H1 (cell line): Measurements from ENCODE around the gene FBXW8. TPM values are rescaled to one million over a fixed set of nuclear protein-coding genes. Genes with fewer than 3 reads are reported as not detected.

Experiments
- CTCF ChIA-PET: fragments of 300-600 bp; sonication (Branson Sonifier 250); formaldehyde crosslinking; loops from one replicate; lab custom pipeline; 2021; ENCODE audit not compliant: partially characterized antibody; lab: Charles Lee
- POLR2A ChIA-PET: fragments of 300-600 bp; sonication (Branson Sonifier 250); formaldehyde crosslinking; loops from one replicate; lab custom pipeline; 2021; ENCODE audit warnings: inconsistent platforms; ENCODE audit not compliant: partially characterized antibody; lab: Charles Lee
- DNase-seq, 2 experiments: peaks; one replicate each; pipeline versions ENCODE4 v3.0.0 to v3.0.0-alpha.2; 2010 to 2022; ENCODE audit warnings: low spot score in 2 of 2, low read depth in 1 of 2, mixed read lengths in 1 of 2
- FAIRE-seq: peaks from 2 replicates; lab custom pipeline; 2011; peaks lifted over from hg19 to GRCh38; lab: Jason Lieb, UNC
- H2AFZ ChIP-seq: 2 replicates; pipeline ENCODE4 v1.8.1; 2012; ENCODE audit warnings: low read length, inconsistent platforms
- H2AK5ac ChIP-seq: 2 replicates; pipeline ENCODE4 v1.6.1; 2013; ENCODE audit warnings: low read depth, low read length
- H2BK120ac ChIP-seq: replicated peaks from 2 replicates; pipeline ENCODE3; 2013; ENCODE audit warnings: low read depth, low read length, inconsistent platforms
- H2BK12ac ChIP-seq: 2 replicates; pipeline ENCODE4 v1.6.1; 2013; ENCODE audit warnings: low read depth, low read length
- H2BK15ac ChIP-seq: 2 replicates; pipeline ENCODE4 v1.6.1; 2013; ENCODE audit warnings: low read length
- H2BK20ac ChIP-seq: 2 replicates; pipeline ENCODE4 v1.6.1; 2013; ENCODE audit warnings: low read length
- H2BK5ac ChIP-seq: 2 replicates; pipeline ENCODE4 v1.6.1; 2013; ENCODE audit warnings: low read depth, low read length
- H3K14ac ChIP-seq: 2 replicates; pipeline ENCODE4 v1.6.1; 2013; ENCODE audit warnings: inconsistent platforms; ENCODE audit not compliant: insufficient read length
- H3K18ac ChIP-seq: 2 replicates; pipeline ENCODE4 v1.6.1; 2013; ENCODE audit warnings: low read length; ENCODE audit errors: extremely low read depth
- H3K23ac ChIP-seq: 2 replicates; pipeline ENCODE4 v1.6.1; 2013; ENCODE audit warnings: inconsistent platforms; ENCODE audit not compliant: insufficient read length
- H3K23me2 ChIP-seq: 2 replicates; pipeline ENCODE4 v1.6.1; 2013; ENCODE audit warnings: low read depth, low read length
- H3K27ac ChIP-seq: 2 replicates; pipeline ENCODE4 v1.6.1; 2011; ENCODE audit warnings: low read depth, low read length, inconsistent platforms
- H3K27me3 ChIP-seq, 4 experiments: replicated peaks in 1 of 4; 1 replicate in 1 of 4; 2 replicates in 3 of 4; pipeline versions ENCODE4 v1.6.1 to v1.8.1; 2011 to 2013; ENCODE audit warnings: low read length in 3 of 4, mild to moderate bottlenecking in 3 of 4, inconsistent platforms in 2 of 4, mixed read lengths in 2 of 4, moderate library complexity in 1 of 4; ENCODE audit not compliant: control insufficient read depth in 3 of 4, insufficient read depth in 3 of 4; ENCODE audit errors: extremely low read depth in 1 of 4
- H3K36me3 ChIP-seq, 4 experiments: 2 replicates each; pipeline versions ENCODE4 v1.6.1 to v1.8.1; 2011 to 2013; ENCODE audit warnings: mild to moderate bottlenecking in 4 of 4, low read length in 3 of 4, moderate library complexity in 2 of 4, control low read depth in 1 of 4, inconsistent platforms in 1 of 4; ENCODE audit not compliant: insufficient read depth in 4 of 4, control insufficient read depth in 2 of 4
- H3K4ac ChIP-seq: replicated peaks from 2 replicates; pipeline ENCODE3; 2013; ENCODE audit warnings: low read length, low read depth, mixed read lengths, inconsistent platforms; ENCODE audit not compliant: insufficient read length
- H3K4me1 ChIP-seq, 4 experiments: replicated peaks in 1 of 4; 1 replicate in 1 of 4; 2 replicates in 3 of 4; pipeline versions ENCODE4 v1.6.1 to v1.8.1; 2011 to 2013; ENCODE audit warnings: low read length in 3 of 4, inconsistent platforms in 2 of 4, mixed read lengths in 1 of 4; ENCODE audit not compliant: insufficient read depth in 4 of 4, control insufficient read depth in 3 of 4
- H3K4me2 ChIP-seq, 2 experiments: 2 replicates each; pipeline versions ENCODE4 v1.6.1 to v1.8.1; 2011 to 2013; ENCODE audit warnings: low read depth in 2 of 2, low read length in 2 of 2, control low read depth in 1 of 2, inconsistent platforms in 1 of 2, mild to moderate bottlenecking in 1 of 2; ENCODE audit not compliant: insufficient read depth in 1 of 2
- H3K4me3 ChIP-seq, 4 experiments: fragments of 200-600, 300-600 bp in 1 of 4; sonication (generic), shearing (Covaris generic), sonication (Bioruptor Twin) in 1 of 4; 2 replicates each; pipeline versions ENCODE4 v1.5.1 to v1.8.1; 2011 to 2016; ENCODE audit warnings: low read length in 4 of 4, low read depth in 3 of 4, control low read depth in 2 of 4, inconsistent platforms in 2 of 4, mild to moderate bottlenecking in 2 of 4, mixed read lengths in 1 of 4, moderate library complexity in 1 of 4; ENCODE audit not compliant: insufficient read depth in 2 of 4; ENCODE audit errors: extremely low read depth in 1 of 4
- H3K56ac ChIP-seq: replicated peaks from 2 replicates; pipeline ENCODE3; 2013; ENCODE audit warnings: low read depth, mild to moderate bottlenecking, mixed read lengths, low read length, inconsistent platforms; ENCODE audit not compliant: insufficient read length
- H3K79me1 ChIP-seq: 2 replicates; pipeline ENCODE4 v1.6.1; 2013; ENCODE audit warnings: low read depth, low read length, control low read depth
- H3K79me2 ChIP-seq, 2 experiments: 2 replicates each; pipeline versions ENCODE4 v1.6.1 to v1.8.1; 2012 to 2013; ENCODE audit warnings: low read length in 2 of 2, mild to moderate bottlenecking in 2 of 2, inconsistent platforms in 1 of 2; ENCODE audit not compliant: insufficient read depth in 2 of 2, control insufficient read depth in 1 of 2
- H3K9ac ChIP-seq, 4 experiments: replicated peaks in 1 of 4; 1 replicate in 1 of 4; 2 replicates in 3 of 4; pipeline versions ENCODE4 v1.6.1 to v1.8.1; 2011 to 2013; ENCODE audit warnings: low read depth in 3 of 4, low read length in 3 of 4, control low read depth in 2 of 4, mild to moderate bottlenecking in 2 of 4, moderate library complexity in 2 of 4, inconsistent platforms in 1 of 4; ENCODE audit errors: extremely low read depth in 1 of 4
- H3K9me3 ChIP-seq, 2 experiments: 2 replicates each; pipeline versions ENCODE4 v1.6.1 to v1.8.1; 2012 to 2013; ENCODE audit warnings: mild to moderate bottlenecking in 2 of 2, moderate library complexity in 2 of 2, control low read depth in 1 of 2, inconsistent platforms in 1 of 2, low read depth in 1 of 2, low read length in 1 of 2, mixed read lengths in 1 of 2; ENCODE audit not compliant: insufficient read depth in 2 of 2
- H4K20me1 ChIP-seq, 2 experiments: replicated peaks in 1 of 2; 2 replicates each; pipeline versions ENCODE3 to v1.8.1; 2011 to 2013; ENCODE audit warnings: inconsistent platforms in 2 of 2, low read length in 2 of 2, mild to moderate bottlenecking in 1 of 2; ENCODE audit not compliant: insufficient read depth in 2 of 2, control insufficient read depth in 1 of 2
- H4K5ac ChIP-seq: 2 replicates; pipeline ENCODE4 v1.6.1; 2013; ENCODE audit warnings: low read length, low read depth, mixed read lengths, inconsistent platforms; ENCODE audit not compliant: insufficient read length
- H4K8ac ChIP-seq: 2 replicates; pipeline ENCODE4 v1.8.0; 2013; ENCODE audit warnings: mild to moderate bottlenecking, moderate library complexity, low read length, inconsistent platforms; ENCODE audit not compliant: insufficient read depth; ENCODE audit errors: extremely low read depth
- H4K91ac ChIP-seq: replicated peaks from 2 replicates; pipeline ENCODE3; 2013; ENCODE audit warnings: low read length, mixed read lengths, inconsistent platforms; ENCODE audit not compliant: insufficient read length
- ATF2 ChIP-seq: IDR thresholded peaks from 2 replicates; pipeline ENCODE4 v1.6.1; 2012; ENCODE audit warnings: low read length, inconsistent platforms
- CBX8 ChIP-seq: fragments of 300-800, 300-1000 bp; sonication (generic); IDR thresholded peaks from 2 replicates; pipeline ENCODE4 v1.7.1; 2016; ENCODE audit warnings: low read depth, low read length, borderline replicate concordance
- CHD2 ChIP-seq: IDR thresholded peaks from 2 replicates; pipeline ENCODE4 v1.6.1; 2012; ENCODE audit warnings: low read length, improper control_type of control experiment
- E2F6 ChIP-seq: IDR thresholded peaks from 2 replicates; pipeline ENCODE4 v1.6.1; 2012; ENCODE audit warnings: inconsistent platforms
- POLR2AphosphoS5 ChIP-seq: IDR thresholded peaks from 2 replicates; pipeline ENCODE4 v1.6.1; 2011; ENCODE audit warnings: low read depth, low read length
- POU5F1 ChIP-seq: IDR thresholded peaks from 2 replicates; pipeline ENCODE4 v1.6.1; 2011; ENCODE audit warnings: low read depth, mild to moderate bottlenecking, low read length, moderate library complexity
- RAD21 ChIP-seq, 2 experiments: IDR thresholded peaks in 1 of 2; conservative IDR thresholded peaks in 1 of 2; 2 replicates each; pipeline ENCODE4 v1.6.1; 2011; ENCODE audit warnings: low read depth in 2 of 2, low read length in 2 of 2, improper control_type of control experiment in 1 of 2, inconsistent platforms in 1 of 2, mild to moderate bottlenecking in 1 of 2, moderate library complexity in 1 of 2
- SIN3A ChIP-seq, 2 experiments: IDR thresholded peaks in 1 of 2; conservative IDR thresholded peaks in 1 of 2; 2 replicates each; pipeline ENCODE4 v1.6.1; 2011 to 2012; ENCODE audit warnings: low read length in 2 of 2, improper control_type of control experiment in 1 of 2, low read depth in 1 of 2, mild to moderate bottlenecking in 1 of 2
- SRF ChIP-seq: IDR thresholded peaks from 2 replicates; pipeline ENCODE4 v1.6.1; 2011; ENCODE audit warnings: mild to moderate bottlenecking, low read depth, low read length, moderate library complexity
- WGBS, 2 experiments: shearing (Covaris generic) in 1 of 2; methylation state at CpG; one replicate each; pipeline versions ENCODE4 v1.1.6 to v1.1.7; 2013 to 2015; ENCODE audit warnings: low lambda C conversion rate in 2 of 2, mixed read lengths in 2 of 2, inconsistent platforms in 1 of 2, low coverage in 1 of 2, missing lambda C conversion rate in 1 of 2; ENCODE audit not compliant: insufficient replicate concordance in 2 of 2, insufficient coverage in 1 of 2, insufficient read length in 1 of 2; ENCODE audit errors: extremely low coverage in 1 of 2, missing lambda C conversion rate in 1 of 2; 5-methylcytosine and 5-hydroxymethylcytosine counted together
- polyA plus RNA-seq, 7 experiments: library from polyadenylated mRNA; depleted of rRNA in 3 of 7; stranded (reverse) in 5 of 7; unstranded in 2 of 7; fragments of >200 nt in 5 of 7; fragments of 200-250 nt in 2 of 7; gene quantifications; 1 replicate in 5 of 7; 2 replicates in 1 of 7; 4 replicates in 1 of 7; pipeline versions ENCODE4 v1.2.1 to v1.2.3, GENCODE V29; 2011 to 2013; ENCODE audit warnings: missing spikeins in 2 of 7, mixed read lengths in 2 of 7
- total RNA-seq: library from RNA; stranded (reverse); fragmentation: NEBNext Ultra II Directional; extraction: Animal tissue kit (Norgen Biotek cat#: 25700); gene quantifications from 2 replicates; pipeline ENCODE4 v1.2.1, GENCODE V29; 2021

The FBXW8 gene
- total and polyA plus RNA-seq, 2 of the 8 experiments (the other 6 are each of a cell fraction or from before 2014, with no cell fraction given), result 15.8 to 16.0 TPM

- H3K23me2 ChIP-seq, result no peaks in the 10 kb centered on the region
- peaks cover 0 to 2% of the 10 kb centered on the region in 2 experiments for H4K20me1 ChIP-seq
- no peak overlapping the region for H2AFZ ChIP-seq
- no peak overlapping the region for H3K56ac ChIP-seq
- H2BK12ac ChIP-seq, result no peak overlapping the region
- H2AK5ac ChIP-seq, result no peak overlapping the region
- H3K4me2 ChIP-seq, result no peak overlapping the region
- H4K5ac ChIP-seq, result no peak overlapping the region
- no peak overlapping the region for H4K8ac ChIP-seq
- no peak overlapping the region for H3K9ac ChIP-seq
- no peaks in the 10 kb centered on the region for H3K4me1 ChIP-seq
- DNase-seq, result no peak
- H3K18ac ChIP-seq, result no peak overlapping the region
- ChIA-PET CTCF (interaction anchor here (1.0 to 2.0 kb wide), 2 partner anchors 8 to 16 kb away, joined by 3 to 4 read pairs; no protein-coding TSS in a partner anchor), POLR2A (interaction anchor here (1.1 kb wide), 1 partner anchor 11 kb away, joined by 4 read pairs; no protein-coding TSS in a partner anchor)
- H2BK5ac ChIP-seq, result no peak overlapping the region
- FAIRE-seq, result no peak
- 90% methylated on average over 15 of the region's 15 CpGs; no CpG with 5 or more reads in 1 of the 2 experiments for WGBS, 2 experiments
- H3K23ac ChIP-seq, result no peak overlapping the region
- no peak overlapping the region for H3K4ac ChIP-seq
- no peak overlapping the region for H3K4me3 ChIP-seq
- H2BK20ac ChIP-seq, result no peak overlapping the region
- no peaks in the 10 kb centered on the region for H3K79me1 ChIP-seq
- peaks cover 0 to 16% (median 9%) of the 10 kb centered on the region in 4 experiments; a peak in 6 of 8 replicates for H3K36me3 ChIP-seq
- H3K79me2 ChIP-seq, result no peaks in the 10 kb centered on the region
- H4K91ac ChIP-seq, result no peak overlapping the region
- no peak overlapping the region for H3K27ac ChIP-seq
- no peaks in the 10 kb centered on the region for H3K9me3 ChIP-seq
- no peak overlapping the region for H2BK120ac ChIP-seq
- H2BK15ac ChIP-seq, result no peak overlapping the region
- H3K27me3 ChIP-seq, result no peaks in the 10 kb centered on the region
- no peak overlapping the region for H3K14ac ChIP-seq
- TF ChIP-seq E2F6, result no peak
- no peak for TF ChIP-seq POLR2AphosphoS5
- no peak for TF ChIP-seq CBX8
- TF ChIP-seq ATF2, result no peak
- no peak for TF ChIP-seq SIN3A (conservative IDR thresholded peaks at IDR 0.05 in 1 of 2, IDR thresholded peaks at IDR 0.05 in 1 of 2; ENCODE audit: low read depth in 1 of 2, low read length in 2 of 2)
- no peak for TF ChIP-seq SRF
- TF ChIP-seq RAD21 (IDR thresholded peaks at IDR 0.05 in 1 of 2, conservative IDR thresholded peaks at IDR 0.05 in 1 of 2; ENCODE audit: low read depth in 2 of 2, low read length in 2 of 2), result no peak
- TF ChIP-seq POU5F1, result no peak
- no peak for TF ChIP-seq CHD2
Measured at GRCh38 chr12:116950628-116951325, 40.0 kb downstream of the FBXW8 start.
